Measurements from ENCODE around the gene FSTL3.

GRCh38 chr19:728011-728410, 51.8 kb downstream of the FSTL3 start:
- TF ChIP-seq CTCF (IDR thresholded peaks at IDR 0.05) (no peak), POLR2A (IDR thresholded peaks at IDR 0.05) (no peak)
